Naive thymus-derived CD4-positive, alpha-beta T cell (primary cell): ENCODE measurements around the gene OXSR1. TPM values are rescaled to one million over a fixed set of nuclear protein-coding genes. Genes with fewer than 3 reads are reported as not detected.

ENCODE experiments used
- ATAC-seq: fragments of 150-1000 bp; cut with Tn5 transposase; 2 replicates; pipeline ENCODE4 v1.10.0; 2021; ENCODE audit warnings: mild to moderate bottlenecking, moderate library complexity
- CTCF ChIA-PET: fragments of 350-600 bp; sonication (Branson Sonifier 250); formaldehyde crosslinking; loops from one replicate; lab custom pipeline; 2021; ENCODE audit warnings: antibody characterized with exemption; lab: Charles Lee
- POLR2A ChIA-PET: fragments of 350-600 bp; sonication (Branson Sonifier 250); formaldehyde crosslinking; loops from one replicate; lab custom pipeline; 2021; ENCODE audit warnings: antibody characterized with exemption, inconsistent platforms; lab: Charles Lee
- DNase-seq, 9 donors: peaks; one replicate each; pipeline versions ENCODE4 v3.0.0 to v3.0.0-alpha.2; 2020 to 2022; ENCODE audit warnings: mixed read lengths in 1 of 9
- H3K27ac ChIP-seq: one replicate; pipeline ENCODE4 v1.7.0; 2013; ENCODE audit warnings: mild to moderate bottlenecking, low read depth, low read length, moderate library complexity
- H3K27me3 ChIP-seq, 2 donors: one replicate each; pipeline ENCODE4 v1.7.0; 2013; ENCODE audit warnings: low read length in 2 of 2, mild to moderate bottlenecking in 2 of 2, moderate library complexity in 2 of 2; ENCODE audit not compliant: control insufficient read depth in 2 of 2, insufficient read depth in 2 of 2
- H3K36me3 ChIP-seq, 3 experiments: 1 replicate in 2 of 3; 2 replicates in 1 of 3; pipeline ENCODE4 v1.7.0; 2013; ENCODE audit warnings: low read length in 3 of 3, mild to moderate bottlenecking in 3 of 3, moderate library complexity in 1 of 3; ENCODE audit not compliant: insufficient read depth in 3 of 3, control insufficient read depth in 2 of 3
- H3K4me1 ChIP-seq, 2 donors: one replicate each; pipeline ENCODE4 v1.7.0; 2013; ENCODE audit warnings: low read length in 2 of 2, mild to moderate bottlenecking in 2 of 2, moderate library complexity in 1 of 2; ENCODE audit not compliant: control insufficient read depth in 2 of 2, insufficient read depth in 2 of 2
- H3K4me3 ChIP-seq: 2 replicates; pipeline ENCODE4 v1.7.0; 2013; ENCODE audit warnings: mild to moderate bottlenecking, low read length
- H3K9me3 ChIP-seq, 3 experiments: 1 replicate in 2 of 3; 2 replicates in 1 of 3; pipeline ENCODE4 v1.7.0; 2013; ENCODE audit warnings: low read length in 3 of 3; ENCODE audit not compliant: control insufficient read depth in 2 of 3
- H3K27ac Mint-ChIP-seq, 9 donors: one replicate each; pipeline ENCODE4 v1.8.0; 2020 to 2022; ENCODE audit warnings: mixed read lengths in 9 of 9, mild to moderate bottlenecking in 8 of 9, moderate library complexity in 5 of 9, inconsistent platforms in 2 of 9
- H3K27me3 Mint-ChIP-seq, 5 donors: one replicate each; pipeline ENCODE4 v1.8.0; 2021 to 2022; ENCODE audit warnings: mixed read lengths in 5 of 5, mild to moderate bottlenecking in 1 of 5
- H3K36me3 Mint-ChIP-seq, 5 donors: one replicate each; pipeline ENCODE4 v1.8.0; 2020 to 2022; ENCODE audit warnings: mixed read lengths in 5 of 5, mild to moderate bottlenecking in 3 of 5, inconsistent platforms in 1 of 5
- H3K4me1 Mint-ChIP-seq, 7 donors: one replicate each; pipeline ENCODE4 v1.8.0; 2020 to 2022; ENCODE audit warnings: mixed read lengths in 7 of 7, mild to moderate bottlenecking in 3 of 7, inconsistent platforms in 1 of 7
- H3K4me3 Mint-ChIP-seq, 10 donors: one replicate each; pipeline ENCODE4 v1.8.0; 2020 to 2022; ENCODE audit warnings: mild to moderate bottlenecking in 10 of 10, mixed read lengths in 10 of 10, moderate library complexity in 6 of 10, inconsistent platforms in 2 of 10
- H3K9me3 Mint-ChIP-seq, 11 donors: one replicate each; pipeline ENCODE4 v1.8.0; 2020 to 2022; ENCODE audit warnings: mixed read lengths in 11 of 11, mild to moderate bottlenecking in 4 of 11, inconsistent platforms in 1 of 11, moderate library complexity in 1 of 11
- intact Hi-C, 2 donors: fragments of 100-400 bp; cut with micrococcal nuclease; formaldehyde crosslinking; loops; one replicate each; pipeline ENCODE4 v1.15.1; 2023
- polyA plus RNA-seq, 2 donors: library from polyadenylated mRNA; unstranded; fragments of 300-500 nt; fragmentation: Illumina TruSeq; gene quantifications; one replicate each; pipeline ENCODE4 v1.2.3, GENCODE V29; 2021
- total RNA-seq, 6 experiments: library from RNA in 5 of 6; stranded (reverse) in 5 of 6; gene quantifications; 1 replicate in 5 of 6; 2 replicates in 1 of 6; pipeline ENCODE4 v1.2.3 and lab custom pipeline; 2021 to 2026

The OXSR1 gene
- total and polyA plus RNA-seq, 7 experiments from 2014 or later = 12.3 to 59.7 (median 35.9) TPM

- peaks cover 19 to 22% of the 10 kb centered on the region in 2 donors for H3K4me1 ChIP-seq
- no peak overlapping the region for H3K4me3 ChIP-seq
- Mint-ChIP-seq H3K27ac (peak overlapping the region in 6 of 9 donors; percentile 3 to 100 (median 66)), H3K36me3 (peaks cover 0 to 21% (median 0%) of the 10 kb centered on the region in 5 donors), H3K4me1 (peaks cover 49 to 73% (median 67%) of the 10 kb centered on the region in 7 donors), H3K27me3 (peaks cover 0 to 6% (median 0%) of the 10 kb centered on the region in 5 donors), H3K9me3 (peaks cover 0 to 3% (median 0%) of the 10 kb centered on the region in 11 donors), H3K4me3 (peak overlapping the region; percentile 0 to 98 (median 82))
- H3K27ac ChIP-seq = no peak overlapping the region
- H3K9me3 ChIP-seq = no peaks in the 10 kb centered on the region
- peaks cover 0 to 7% (median 0%) of the 10 kb centered on the region in 3 experiments for H3K36me3 ChIP-seq
- ATAC-seq (no peak), DNase-seq (no peak)
- no peaks in the 10 kb centered on the region for H3K27me3 ChIP-seq
- POLR2A ChIA-PET = interaction anchor here (5.4 kb wide), 1 partner anchor 28 kb away, joined by 156 read pairs; the partner anchor contains the start of genes ACAA1 and MYD88
- CTCF ChIA-PET = interaction anchor here (0.7 kb wide), 1 partner anchor 180 kb away, joined by 5 read pairs; no protein-coding TSS in a partner anchor
- intact Hi-C loops = loop anchor here (5.0 to 10.0 kb wide), 2 partner anchors 40 to 1217 kb away; partner anchors contain the start of gene SLC25A38 (in 1 of the 2)
Observed at GRCh38 chr3:38167591-38167990, 2.3 kb downstream of the OXSR1 start.

DNA sequence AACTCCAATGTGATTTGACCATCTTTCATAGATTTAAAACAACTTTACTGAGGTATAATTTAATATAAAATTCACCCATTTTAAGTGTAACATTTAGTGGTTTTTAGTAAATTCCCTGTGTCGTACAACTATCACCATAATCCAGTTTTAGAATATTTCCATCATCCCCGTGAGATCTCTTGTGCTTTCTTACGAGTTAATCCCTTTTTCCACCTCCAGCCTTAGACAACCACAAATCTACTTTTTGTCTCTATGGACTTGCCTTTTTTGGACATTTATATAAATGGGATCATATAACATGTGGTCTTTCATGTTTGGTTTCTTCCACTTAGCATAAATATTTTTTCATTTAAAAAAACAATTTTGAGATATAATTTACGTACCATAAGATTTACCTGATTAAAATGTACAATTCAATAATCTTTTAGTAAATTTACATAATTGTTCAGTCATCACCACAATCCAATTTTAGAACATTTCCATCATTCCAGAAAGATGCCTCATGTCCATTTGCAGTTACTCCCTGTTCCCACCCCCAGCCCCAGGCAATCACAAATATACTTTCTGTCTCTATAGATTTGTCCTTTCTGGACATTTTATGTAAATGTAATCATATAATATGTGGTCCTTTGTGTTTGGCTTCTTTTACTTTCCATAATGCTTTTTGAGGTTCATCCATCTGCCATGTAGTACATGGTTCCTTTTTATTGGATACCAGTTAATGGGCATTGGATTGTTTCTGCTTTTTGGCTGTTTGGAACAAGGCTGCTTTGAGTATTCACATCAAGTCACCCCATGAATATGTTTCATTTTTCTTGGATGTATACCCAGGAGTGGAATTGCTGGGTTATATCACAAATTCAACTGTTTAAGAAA is 3.1 kb downstream of the OXSR1 start:
- peaks cover 0 to 3% (median 0%) of the 10 kb centered on the region in 11 donors for H3K9me3 Mint-ChIP-seq
- intact Hi-C loops = loop anchor here (5.0 to 10.0 kb wide), 2 partner anchors 39 to 1216 kb away; partner anchors contain the start of gene SLC25A38 (in 1 of the 2)
- H3K36me3 ChIP-seq = peaks cover 0 to 7% (median 0%) of the 10 kb centered on the region in 3 experiments
- H3K27me3 Mint-ChIP-seq = peaks cover 0 to 6% (median 0%) of the 10 kb centered on the region in 5 donors
- peaks cover 0 to 21% (median 0%) of the 10 kb centered on the region in 5 donors for H3K36me3 Mint-ChIP-seq
- ChIA-PET POLR2A (no interaction called here), CTCF (no interaction called here)
- ATAC-seq = no peak
- H3K27me3 ChIP-seq = no peaks in the 10 kb centered on the region
- H3K27ac Mint-ChIP-seq = peak overlapping the region in 5 of 9 donors; percentile 3 to 99 (median 32)
- peaks cover 57 to 81% (median 70%) of the 10 kb centered on the region in 7 donors for H3K4me1 Mint-ChIP-seq
- H3K9me3 ChIP-seq = no peaks in the 10 kb centered on the region
- no peak for DNase-seq
- H3K4me1 ChIP-seq = peaks cover 27 to 29% of the 10 kb centered on the region in 2 donors
- H3K27ac ChIP-seq = no peak overlapping the region
- H3K4me3 ChIP-seq = no peak overlapping the region
- peak overlapping the region in 8 of 10 donors; percentile 1 to 98 (median 62) for H3K4me3 Mint-ChIP-seq

DNA sequence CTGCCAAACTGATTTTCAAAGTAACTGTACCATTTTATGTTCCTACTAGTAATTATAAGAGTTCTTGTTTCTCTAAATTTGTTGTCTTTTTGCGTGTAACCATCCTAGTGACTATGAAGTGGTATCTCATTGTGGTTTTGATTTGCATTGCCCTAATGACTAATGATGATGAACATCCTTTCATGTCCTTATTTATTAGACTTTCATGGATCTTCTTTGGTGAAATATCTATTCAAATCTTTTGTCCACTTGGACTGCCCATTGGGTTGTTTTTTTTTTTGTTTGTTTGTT is 3.6 kb downstream of the OXSR1 start:
- Histone ChIP-seq H3K27me3 (no peaks in the 10 kb centered on the region), H3K4me1 (peaks cover 31 to 35% of the 10 kb centered on the region in 2 donors), H3K4me3 (no peak overlapping the region), H3K27ac (no peak overlapping the region), H3K9me3 (no peaks in the 10 kb centered on the region), H3K36me3 (peaks cover 0 to 7% (median 0%) of the 10 kb centered on the region in 3 experiments)
- POLR2A ChIA-PET = no interaction called here
- intact Hi-C loops = loop anchor here (5.0 to 10.0 kb wide), 2 partner anchors 38 to 1216 kb away; partner anchors contain the start of gene SLC25A38 (in 1 of the 2)
- peaks cover 63 to 87% (median 75%) of the 10 kb centered on the region in 7 donors for H3K4me1 Mint-ChIP-seq
- peaks cover 0 to 3% (median 0%) of the 10 kb centered on the region in 11 donors for H3K9me3 Mint-ChIP-seq
- ATAC-seq = no peak
- H3K36me3 Mint-ChIP-seq = peaks cover 0 to 21% (median 0%) of the 10 kb centered on the region in 5 donors
- peak overlapping the region in 2 of 10 donors; percentile 15 to 91 for H3K4me3 Mint-ChIP-seq
- peaks cover 0 to 6% (median 0%) of the 10 kb centered on the region in 5 donors for H3K27me3 Mint-ChIP-seq
- CTCF ChIA-PET = interaction anchor here (0.6 kb wide), 1 partner anchor 21 kb away, joined by 3 read pairs; no protein-coding TSS in a partner anchor
- H3K27ac Mint-ChIP-seq = no peak overlapping the region
- DNase-seq = no peak

GRCh38 chr3:38170722-38171121 is 5.4 kb downstream of the OXSR1 start:
- ChIA-PET POLR2A (interaction anchor here (1.3 kb wide), 1 partner anchor 34 kb away, joined by 4 read pairs; the partner anchor contains the start of gene ACAA1), CTCF (no interaction called here)
- no peaks in the 10 kb centered on the region for H3K27me3 ChIP-seq
- Mint-ChIP-seq H3K36me3 (peaks cover 0 to 26% (median 0%) of the 10 kb centered on the region in 5 donors), H3K4me1 (peaks cover 71 to 94% (median 78%) of the 10 kb centered on the region in 7 donors), H3K4me3 (peak overlapping the region in 1 of 10 donors; percentile 6), H3K27ac (peak overlapping the region in 1 of 9 donors; percentile 32), H3K27me3 (peaks cover 0 to 2% (median 0%) of the 10 kb centered on the region in 5 donors), H3K9me3 (no peaks in the 10 kb centered on the region)
- no peak overlapping the region for H3K27ac ChIP-seq
- H3K36me3 ChIP-seq = peaks cover 0 to 3% (median 0%) of the 10 kb centered on the region in 3 experiments
- intact Hi-C loops = no loop called here
- H3K9me3 ChIP-seq = no peaks in the 10 kb centered on the region
- H3K4me3 ChIP-seq = no peak overlapping the region
- no peak for DNase-seq
- ATAC-seq = no peak
- H3K4me1 ChIP-seq = peaks cover 29 to 33% of the 10 kb centered on the region in 2 donors

DNA sequence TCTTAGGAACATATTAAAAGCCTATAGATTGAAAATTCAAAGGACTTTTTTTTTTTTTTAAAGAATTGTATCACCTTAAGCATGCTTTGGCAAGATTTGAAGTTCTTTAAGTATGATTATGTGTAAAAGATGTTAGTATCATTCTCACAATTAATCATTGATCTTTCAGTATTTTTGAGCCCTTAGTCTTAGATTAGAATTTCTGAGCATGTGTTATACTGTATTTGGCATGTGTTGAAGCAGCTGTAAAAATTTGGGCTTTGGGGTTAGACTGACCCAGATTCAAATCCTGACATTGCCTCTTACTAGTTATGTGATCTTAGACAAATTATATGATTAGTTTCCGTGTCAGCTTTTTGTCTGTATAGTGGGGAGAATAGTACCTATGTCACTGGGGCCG is 6.3 kb downstream of the OXSR1 start:
- intact Hi-C loops = no loop called here
- Mint-ChIP-seq H3K36me3 (peaks cover 0 to 21% (median 0%) of the 10 kb centered on the region in 5 donors), H3K4me1 (peaks cover 65 to 92% (median 76%) of the 10 kb centered on the region in 7 donors), H3K9me3 (no peaks in the 10 kb centered on the region), H3K27ac (peak overlapping the region in 2 of 9 donors; percentile 21 to 68), H3K27me3 (no peaks in the 10 kb centered on the region), H3K4me3 (peak overlapping the region in 2 of 10 donors; percentile 32 to 45)
- ChIA-PET POLR2A (interaction anchor here (0.6 to 1.3 kb wide), 3 partner anchors 17 to 35 kb away, joined by 3 to 7 read pairs (median 4); partner anchors contain the start of gene ACAA1), CTCF (interaction anchor here (0.6 to 1.1 kb wide), 2 partner anchors 18 to 53 kb away, joined by 3 to 4 read pairs; no protein-coding TSS in a partner anchor)
- H3K4me3 ChIP-seq = no peak overlapping the region
- H3K27ac ChIP-seq = no peak overlapping the region
- no peaks in the 10 kb centered on the region for H3K9me3 ChIP-seq
- no peaks in the 10 kb centered on the region for H3K36me3 ChIP-seq
- no peaks in the 10 kb centered on the region for H3K27me3 ChIP-seq
- peaks cover 24 to 36% of the 10 kb centered on the region in 2 donors for H3K4me1 ChIP-seq
- ATAC-seq (no peak), DNase-seq (no peak)

DNA sequence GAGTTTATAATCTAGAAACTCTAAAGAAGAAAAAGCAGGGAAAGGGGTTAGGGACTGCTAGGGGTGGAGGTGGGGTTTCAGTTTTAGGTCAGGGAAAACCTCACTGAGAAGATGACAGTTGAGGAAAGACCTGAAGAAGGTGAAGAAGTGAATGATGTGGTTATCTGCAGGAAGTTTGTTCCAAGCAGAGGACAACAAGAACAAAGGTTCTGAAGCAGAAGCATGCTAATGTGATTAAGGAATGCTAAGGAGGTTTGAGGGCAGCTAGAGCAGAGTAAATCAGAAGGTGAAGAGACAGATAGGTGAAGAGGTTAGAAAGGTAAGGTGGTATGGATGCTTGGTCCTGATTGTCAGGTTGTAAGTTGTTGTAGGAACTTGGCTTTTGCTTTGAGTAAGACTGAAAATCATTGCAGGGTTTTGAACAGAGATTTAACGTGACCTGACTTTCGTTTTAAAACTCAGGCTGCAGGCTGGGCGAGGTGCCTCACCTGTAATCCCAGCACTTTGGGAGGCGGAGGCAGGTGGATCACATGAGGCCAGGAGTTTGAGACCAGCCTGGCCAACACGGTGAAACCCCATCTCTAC is 8.6 kb downstream of the OXSR1 start:
- ChIA-PET CTCF (no interaction called here), POLR2A (no interaction called here)
- peaks cover 0 to 12% (median 6%) of the 10 kb centered on the region in 5 donors for H3K36me3 Mint-ChIP-seq
- Histone ChIP-seq H3K27me3 (no peaks in the 10 kb centered on the region), H3K9me3 (no peaks in the 10 kb centered on the region), H3K4me1 (peaks cover 13 to 24% of the 10 kb centered on the region in 2 donors), H3K27ac (no peak overlapping the region), H3K4me3 (no peak overlapping the region), H3K36me3 (no peaks in the 10 kb centered on the region)
- no peaks in the 10 kb centered on the region for H3K27me3 Mint-ChIP-seq
- peak overlapping the region in 7 of 9 donors; percentile 3 to 59 (median 18) for H3K27ac Mint-ChIP-seq
- peak; percentile 40 for ATAC-seq
- H3K9me3 Mint-ChIP-seq = peaks cover 0 to 1% (median 0%) of the 10 kb centered on the region in 11 donors
- peak overlapping the region in 9 of 10 donors; percentile 1 to 79 (median 47) for H3K4me3 Mint-ChIP-seq
- DNase-seq = no peak
- intact Hi-C loops = loop anchor here in 1 of 2 donors (2.0 kb wide), 1 partner anchor 15 kb away; no protein-coding TSS in a partner anchor
- peaks cover 54 to 80% (median 63%) of the 10 kb centered on the region in 7 donors for H3K4me1 Mint-ChIP-seq
